Measurements from ENCODE around the gene CYP4F8. TPM values are rescaled to one million over a fixed set of nuclear protein-coding genes. Genes with fewer than 3 reads are reported as not detected.

CYP4F8 gene
- total RNA-seq, 3 donors from 2014 or later: 2.6 to 5.0 TPM; not detected in 1

GRCh38 chr19:15640904-15641597 lies 26.0 kb downstream of the CYP4F8 start:
- Histone ChIP-seq H3K4me3 (no peak overlapping the region), H3K9me3 (no peaks in the 10 kb centered on the region), H3K27ac (no peak overlapping the region), H3K27me3 (no peaks in the 10 kb centered on the region), H3K36me3 (no peaks in the 10 kb centered on the region), H3K4me1 (no peaks in the 10 kb centered on the region)
- TF ChIP-seq POLR2A (IDR thresholded peaks at IDR 0.05): no peak
- no peak for DNase-seq (ENCODE audit: low spot score in 2 of 2)
- intact Hi-C loops (cut with DNase I; ENCODE audit: low total_unique reads): no loop called here

- Histone ChIP-seq H3K27me3 (no peaks in the 10 kb centered on the region), H3K27ac (no peak overlapping the region), H3K36me3 (no peaks in the 10 kb centered on the region), H3K9me3 (no peaks in the 10 kb centered on the region), H3K4me3 (no peak overlapping the region), H3K4me1 (no peaks in the 10 kb centered on the region)
- intact Hi-C loops (cut with DNase I; ENCODE audit: low total_unique reads): no loop called here
- no peak for TF ChIP-seq POLR2A (IDR thresholded peaks at IDR 0.05)
- no peak for TF ChIP-seq POLR2AphosphoS5 (IDR thresholded peaks at IDR 0.05)
- no peak for TF ChIP-seq CTCF (IDR thresholded peaks at IDR 0.05)
- DNase-seq (ENCODE audit: low spot score in 2 of 2): no peak
Measured at GRCh38 chr19:15641901-15642491, 27.0 kb downstream of the CYP4F8 start.

- no peak for DNase-seq (ENCODE audit: low spot score in 2 of 2)
- H3K4me3 ChIP-seq: no peak overlapping the region
- H3K9me3 ChIP-seq: no peaks in the 10 kb centered on the region
- TF ChIP-seq POLR2AphosphoS5 (IDR thresholded peaks at IDR 0.05) (no peak), CTCF (IDR thresholded peaks at IDR 0.05) (no peak), POLR2A (IDR thresholded peaks at IDR 0.05) (no peak)
- H3K27ac ChIP-seq: no peak overlapping the region
- intact Hi-C loops (cut with DNase I; ENCODE audit: low total_unique reads): no loop called here
- H3K4me1 ChIP-seq: no peaks in the 10 kb centered on the region
- no peaks in the 10 kb centered on the region for H3K27me3 ChIP-seq
- H3K36me3 ChIP-seq: no peaks in the 10 kb centered on the region
Measured at GRCh38 chr19:15642807-15643206, 27.8 kb downstream of the CYP4F8 start.

- no peaks in the 10 kb centered on the region for H3K27me3 ChIP-seq
- no peak for DNase-seq (ENCODE audit: low spot score in 2 of 2)
- intact Hi-C loops (cut with DNase I; ENCODE audit: low total_unique reads): no loop called here
- TF ChIP-seq CTCF (IDR thresholded peaks at IDR 0.05) (no peak), POLR2AphosphoS5 (IDR thresholded peaks at IDR 0.05) (no peak), POLR2A (IDR thresholded peaks at IDR 0.05) (no peak)
- H3K4me3 ChIP-seq: no peak overlapping the region
- H3K9me3 ChIP-seq: no peaks in the 10 kb centered on the region
- H3K4me1 ChIP-seq: no peaks in the 10 kb centered on the region
- no peaks in the 10 kb centered on the region for H3K36me3 ChIP-seq
- H3K27ac ChIP-seq: no peak overlapping the region
Measured at GRCh38 chr19:15643387-15643786, 28.4 kb downstream of the CYP4F8 start.

- TF ChIP-seq CTCF (IDR thresholded peaks at IDR 0.05): no peak
- TF ChIP-seq POLR2AphosphoS5 (IDR thresholded peaks at IDR 0.05): no peak
- no peak for TF ChIP-seq POLR2A (IDR thresholded peaks at IDR 0.05)
- Histone ChIP-seq H3K27ac (no peak overlapping the region), H3K36me3 (no peaks in the 10 kb centered on the region), H3K27me3 (no peaks in the 10 kb centered on the region), H3K9me3 (no peaks in the 10 kb centered on the region), H3K4me3 (no peak overlapping the region), H3K4me1 (no peaks in the 10 kb centered on the region)
- DNase-seq (ENCODE audit: low spot score in 2 of 2): no peak
- intact Hi-C loops (cut with DNase I; ENCODE audit: low total_unique reads): no loop called here
Measured at GRCh38 chr19:15644066-15644741, 29.2 kb downstream of the CYP4F8 start.

Data from breast epithelium (tissue), 4 donors.